ENCODE measurements around the gene GUCY2D.

The GUCY2D gene

DNA sequence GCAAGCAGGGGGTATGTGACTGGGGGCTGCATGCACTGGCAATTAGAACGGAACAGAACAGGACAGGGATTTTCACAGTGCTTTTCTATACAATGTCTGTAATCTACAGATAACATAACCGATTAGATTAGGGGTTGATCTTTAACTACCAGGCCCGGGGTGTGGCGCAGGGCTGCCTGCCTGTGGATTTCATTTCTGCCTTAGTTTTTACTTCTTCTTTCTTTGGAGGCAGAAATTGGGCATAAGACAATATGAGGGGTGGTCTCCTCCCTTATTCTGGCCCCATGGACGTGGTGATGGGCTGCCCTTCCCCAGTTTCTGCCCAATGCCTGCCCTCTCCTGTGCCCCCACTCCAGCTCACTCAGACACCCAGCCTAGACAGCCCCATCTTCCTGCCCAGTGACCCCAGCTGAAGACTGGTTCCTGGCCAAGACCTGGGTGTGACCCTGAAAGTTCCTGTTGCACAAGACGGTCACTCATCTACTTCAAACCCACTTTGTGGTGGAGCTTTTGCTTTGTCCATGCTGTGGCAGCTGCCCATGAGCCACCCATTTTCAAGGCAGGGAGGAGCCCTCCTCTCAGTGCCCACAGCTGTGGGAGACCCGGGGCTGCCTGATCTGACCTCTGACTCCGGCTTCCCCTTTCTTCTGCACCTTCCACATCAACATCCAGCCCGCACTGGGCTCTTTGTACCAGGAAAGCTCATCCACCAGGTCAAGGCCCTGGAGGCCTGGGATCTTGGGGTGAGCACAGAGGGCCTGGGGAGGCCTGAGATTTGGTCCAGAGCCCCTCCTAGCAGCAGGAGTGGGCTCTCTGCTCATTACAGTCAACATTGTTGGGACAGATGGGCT, 66.5 kb downstream of the GUCY2D start:
- DNase-seq, result no peak

DNA sequence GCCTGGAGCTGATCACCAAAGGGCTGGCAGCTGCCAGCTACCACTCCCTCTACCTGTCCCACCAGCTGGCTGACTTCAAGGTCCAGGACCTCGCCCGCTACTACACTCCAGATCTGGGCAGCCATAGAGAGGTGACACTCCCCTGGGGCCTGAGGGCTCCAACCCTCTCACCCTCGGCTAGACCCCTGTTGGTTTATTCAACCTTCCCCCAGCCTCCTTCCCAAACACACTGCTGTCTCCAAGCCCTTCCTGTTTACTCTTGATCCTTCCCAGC, 67.1 kb downstream of the GUCY2D start:
- DNase-seq, result peak; percentile 12
